A549 (cell line): ENCODE data around the gene CABP7.
A peak's percentile ranks its signal among the peaks of the same experiment; 100 is the strongest.

Experiments
- EP300 ChIP-seq, 2 experiments: fragments of >200 bp; sonication (Bioruptor Twin); formaldehyde crosslinking; IDR thresholded peaks; 2 replicates in 1 of 2; 3 replicates in 1 of 2; pipeline ENCODE4 v1.6.1; 2016 to 2017
- HDAC2 ChIP-seq: fragments of 200-600 bp; sonication (generic); IDR thresholded peaks from 2 replicates; pipeline ENCODE4 v1.6.1; 2016
- KDM5A ChIP-seq: fragments of 200-600 bp; sonication (generic); IDR thresholded peaks from 2 replicates; pipeline ENCODE4 v1.6.1; 2016; ENCODE audit warnings: antibody characterized with exemption, mild to moderate bottlenecking
- NPAS2 ChIP-seq: fragments of 250-450 bp; sonication (Bioruptor Pico); IDR thresholded peaks from 2 replicates; pipeline ENCODE4 v1.8.0; 2022; ENCODE audit warnings: mild to moderate bottlenecking, moderate library complexity, borderline replicate concordance
- PHF8 ChIP-seq: fragments of 200-600 bp; sonication (generic); IDR thresholded peaks from 2 replicates; pipeline ENCODE4 v1.6.1; 2016; ENCODE audit warnings: low read depth, mild to moderate bottlenecking, antibody characterized with exemption, moderate library complexity, borderline replicate concordance
- POLR2A ChIP-seq: IDR thresholded peaks from 2 replicates; pipeline ENCODE4 v1.6.1; 2012; ENCODE audit warnings: mild to moderate bottlenecking, low read length
- RFX5 ChIP-seq: fragments of 450-650 bp; IDR thresholded peaks from 2 replicates; pipeline ENCODE4 v1.7.1; 2014; ENCODE audit warnings: antibody characterized with exemption, mild to moderate bottlenecking, moderate library complexity
- RNF2 ChIP-seq: fragments of 200-600 bp; sonication (generic); IDR thresholded peaks from 2 replicates; pipeline ENCODE4 v1.6.1; 2016; ENCODE audit warnings: low read depth, mild to moderate bottlenecking, antibody characterized with exemption, moderate library complexity, borderline replicate concordance
- ZFP36 ChIP-seq: fragments of 450-650 bp; IDR thresholded peaks from 2 replicates; pipeline ENCODE4 v1.6.1; 2014; ENCODE audit warnings: borderline replicate concordance; ENCODE audit not compliant: partially characterized antibody
- TF ChIP-seq, protein P1 (sequence below): fragments of >200 bp; sonication (Bioruptor Twin); formaldehyde crosslinking; IDR thresholded peaks from 3 replicates; pipeline ENCODE4 v1.5.1; 2016

DNA sequence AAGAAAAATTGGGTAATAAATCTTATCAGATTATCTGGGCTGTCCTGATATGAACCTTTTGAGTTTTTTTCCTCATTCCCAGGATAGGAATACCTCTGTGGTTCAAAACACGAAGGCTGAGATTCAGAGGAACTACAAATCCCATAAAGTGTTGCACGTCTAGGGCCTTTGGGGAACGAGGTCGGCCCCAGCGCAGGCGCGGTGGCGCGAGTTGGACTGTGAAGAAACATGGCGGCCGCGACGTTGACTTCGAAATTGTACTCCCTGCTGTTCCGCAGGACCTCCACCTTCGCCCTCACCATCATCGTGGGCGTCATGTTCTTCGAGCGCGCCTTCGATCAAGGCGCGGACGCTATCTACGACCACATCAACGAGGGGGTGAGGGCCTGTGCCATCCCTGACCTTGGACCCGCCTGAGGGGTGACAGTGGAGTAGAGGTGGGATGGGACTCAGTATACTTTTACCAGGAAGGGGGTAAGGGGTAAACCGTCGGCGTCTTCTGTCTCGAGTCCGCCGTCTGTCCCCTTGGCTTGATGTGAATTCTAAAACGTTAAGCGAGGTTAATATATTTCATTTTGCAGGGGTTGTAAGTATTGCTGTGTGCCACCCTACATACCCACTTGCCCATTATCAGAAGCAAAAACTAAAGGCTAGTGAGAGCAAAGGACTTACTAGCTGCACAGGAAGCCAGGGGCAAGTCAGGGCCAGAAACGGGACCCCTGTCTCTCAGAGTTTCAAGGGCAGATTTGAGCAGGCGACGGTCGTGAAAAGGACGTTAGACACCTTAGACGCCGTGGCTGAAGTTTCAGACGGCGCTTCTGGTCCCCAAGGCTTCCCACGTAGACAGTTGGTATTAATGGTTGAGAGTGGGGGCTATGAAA lies 47.6 kb downstream of the CABP7 start, which contains the start of gene UQCR10:
- peak; percentile 89 for TF ChIP-seq POLR2A
- no peak for TF ChIP-seq EP300 (IDR thresholded peaks at IDR 0.05)
- TF ChIP-seq HDAC2: no peak
- TF ChIP-seq, protein P1, sequence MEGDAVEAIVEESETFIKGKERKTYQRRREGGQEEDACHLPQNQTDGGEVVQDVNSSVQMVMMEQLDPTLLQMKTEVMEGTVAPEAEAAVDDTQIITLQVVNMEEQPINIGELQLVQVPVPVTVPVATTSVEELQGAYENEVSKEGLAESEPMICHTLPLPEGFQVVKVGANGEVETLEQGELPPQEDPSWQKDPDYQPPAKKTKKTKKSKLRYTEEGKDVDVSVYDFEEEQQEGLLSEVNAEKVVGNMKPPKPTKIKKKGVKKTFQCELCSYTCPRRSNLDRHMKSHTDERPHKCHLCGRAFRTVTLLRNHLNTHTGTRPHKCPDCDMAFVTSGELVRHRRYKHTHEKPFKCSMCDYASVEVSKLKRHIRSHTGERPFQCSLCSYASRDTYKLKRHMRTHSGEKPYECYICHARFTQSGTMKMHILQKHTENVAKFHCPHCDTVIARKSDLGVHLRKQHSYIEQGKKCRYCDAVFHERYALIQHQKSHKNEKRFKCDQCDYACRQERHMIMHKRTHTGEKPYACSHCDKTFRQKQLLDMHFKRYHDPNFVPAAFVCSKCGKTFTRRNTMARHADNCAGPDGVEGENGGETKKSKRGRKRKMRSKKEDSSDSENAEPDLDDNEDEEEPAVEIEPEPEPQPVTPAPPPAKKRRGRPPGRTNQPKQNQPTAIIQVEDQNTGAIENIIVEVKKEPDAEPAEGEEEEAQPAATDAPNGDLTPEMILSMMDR: no peak
- peak; percentile 65; the same call in 1 of the 2 replicates for TF ChIP-seq PHF8
- TF ChIP-seq RFX5: no peak
- no peak for TF ChIP-seq RNF2
- peak; percentile 73 for TF ChIP-seq KDM5A
- no peak for TF ChIP-seq ZFP36
- TF ChIP-seq NPAS2 (CRISPR knock-in tag): no peak
